Nephron progenitor cell (in vitro differentiated cells): ENCODE measurements around the gene KIRREL1.

Experiments
- DNase-seq: peaks from one replicate; pipeline ENCODE4 v3.0.0; 2021
- H3K27ac Mint-ChIP-seq: 2 replicates; pipeline ENCODE4 v1.8.0; 2021; ENCODE audit warnings: mild to moderate bottlenecking, moderate library complexity, mixed read lengths
- H3K27me3 Mint-ChIP-seq: 2 replicates; pipeline ENCODE4 v1.8.0; 2021; ENCODE audit warnings: mild to moderate bottlenecking, low read depth, mixed read lengths; ENCODE audit not compliant: poor library complexity
- H3K36me3 Mint-ChIP-seq: 2 replicates; pipeline ENCODE4 v1.8.0; 2021; ENCODE audit warnings: low read depth, mixed read lengths
- H3K4me1 Mint-ChIP-seq: 2 replicates; pipeline ENCODE4 v1.8.0; 2021; ENCODE audit warnings: mixed read lengths
- H3K4me3 Mint-ChIP-seq: 2 replicates; pipeline ENCODE4 v1.8.0; 2021; ENCODE audit warnings: mild to moderate bottlenecking, moderate library complexity, mixed read lengths
- H3K9me3 Mint-ChIP-seq: 2 replicates; pipeline ENCODE4 v1.8.0; 2021; ENCODE audit warnings: mild to moderate bottlenecking, moderate library complexity, mixed read lengths
- TF ChIP-seq, protein P1 (sequence below): fragments of 200-600 bp; sonication (generic); IDR thresholded peaks from 2 replicates; pipeline ENCODE4 v1.5.0; 2021; ENCODE audit warnings: antibody characterized with exemption

Gene KIRREL1

DNA sequence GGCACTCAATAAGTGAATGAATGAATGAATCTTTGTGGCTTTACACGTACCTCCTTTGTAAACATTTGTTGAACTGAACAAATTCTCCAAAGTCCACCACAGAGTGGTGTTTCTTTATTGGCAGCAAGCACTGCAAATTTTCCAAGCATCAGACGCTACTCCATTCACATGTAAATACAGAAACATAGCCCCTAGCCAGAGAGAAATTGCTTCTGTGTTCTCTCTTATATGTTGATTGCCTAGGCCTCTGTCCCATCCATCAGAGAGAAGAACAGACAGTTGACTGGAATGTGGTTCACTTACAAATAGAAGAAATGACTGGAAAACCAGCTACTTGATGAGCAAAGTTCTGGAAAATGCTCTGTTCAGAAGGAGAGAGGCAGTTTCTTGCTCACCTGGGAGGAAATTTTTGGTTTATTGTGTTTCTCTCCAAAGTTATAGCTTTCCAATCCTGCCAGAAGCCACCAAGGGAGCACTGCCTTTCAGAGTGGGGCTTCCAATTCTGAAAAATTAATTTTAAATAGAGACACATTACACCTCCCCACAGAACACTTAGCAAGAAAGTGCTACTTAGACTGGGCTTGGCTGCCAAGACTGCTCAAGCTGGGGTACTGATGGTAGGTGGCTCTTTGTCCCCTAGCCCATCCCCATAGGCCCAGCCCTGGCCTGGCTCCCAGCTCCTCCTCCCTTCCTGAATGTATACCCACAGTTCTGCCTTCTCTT is 18.1 kb upstream of the KIRREL1 start:
- H3K36me3 Mint-ChIP-seq: peaks cover 12% of the 10 kb centered on the region
- peaks cover 23% of the 10 kb centered on the region for H3K9me3 Mint-ChIP-seq
- H3K27ac Mint-ChIP-seq: no peak overlapping the region
- peaks cover 18% of the 10 kb centered on the region for H3K27me3 Mint-ChIP-seq
- TF ChIP-seq, protein P1, sequence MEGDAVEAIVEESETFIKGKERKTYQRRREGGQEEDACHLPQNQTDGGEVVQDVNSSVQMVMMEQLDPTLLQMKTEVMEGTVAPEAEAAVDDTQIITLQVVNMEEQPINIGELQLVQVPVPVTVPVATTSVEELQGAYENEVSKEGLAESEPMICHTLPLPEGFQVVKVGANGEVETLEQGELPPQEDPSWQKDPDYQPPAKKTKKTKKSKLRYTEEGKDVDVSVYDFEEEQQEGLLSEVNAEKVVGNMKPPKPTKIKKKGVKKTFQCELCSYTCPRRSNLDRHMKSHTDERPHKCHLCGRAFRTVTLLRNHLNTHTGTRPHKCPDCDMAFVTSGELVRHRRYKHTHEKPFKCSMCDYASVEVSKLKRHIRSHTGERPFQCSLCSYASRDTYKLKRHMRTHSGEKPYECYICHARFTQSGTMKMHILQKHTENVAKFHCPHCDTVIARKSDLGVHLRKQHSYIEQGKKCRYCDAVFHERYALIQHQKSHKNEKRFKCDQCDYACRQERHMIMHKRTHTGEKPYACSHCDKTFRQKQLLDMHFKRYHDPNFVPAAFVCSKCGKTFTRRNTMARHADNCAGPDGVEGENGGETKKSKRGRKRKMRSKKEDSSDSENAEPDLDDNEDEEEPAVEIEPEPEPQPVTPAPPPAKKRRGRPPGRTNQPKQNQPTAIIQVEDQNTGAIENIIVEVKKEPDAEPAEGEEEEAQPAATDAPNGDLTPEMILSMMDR: no peak
- no peak overlapping the region for H3K4me3 Mint-ChIP-seq
- no peak for DNase-seq
- H3K4me1 Mint-ChIP-seq: peaks cover 4% of the 10 kb centered on the region

DNA sequence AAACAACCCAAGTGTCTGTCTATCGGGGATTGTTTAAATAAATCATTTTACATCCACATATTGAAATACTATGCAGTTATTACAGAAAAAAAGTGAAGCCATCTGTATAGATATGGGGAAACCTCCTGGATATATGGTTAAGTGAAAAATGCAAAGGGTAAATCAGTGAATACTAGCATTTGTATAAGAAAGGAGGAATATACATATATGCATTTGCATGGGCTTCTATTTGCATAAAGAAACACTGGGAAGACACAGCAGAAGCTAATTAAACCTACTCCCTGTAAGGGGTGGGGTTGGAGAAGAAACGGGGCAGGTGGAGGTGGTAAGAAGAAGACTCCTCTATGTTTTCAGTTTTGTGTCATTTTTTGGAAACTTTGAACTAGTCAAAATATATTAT is 16.6 kb upstream of the KIRREL1 start:
- H3K4me3 Mint-ChIP-seq: no peak overlapping the region
- H3K27ac Mint-ChIP-seq: no peak overlapping the region
- peaks cover 18% of the 10 kb centered on the region for H3K27me3 Mint-ChIP-seq
- DNase-seq: no peak
- peaks cover 4% of the 10 kb centered on the region for H3K4me1 Mint-ChIP-seq
- peaks cover 14% of the 10 kb centered on the region for H3K9me3 Mint-ChIP-seq
- H3K36me3 Mint-ChIP-seq: peaks cover 12% of the 10 kb centered on the region
- TF ChIP-seq, protein P1: no peak

DNA sequence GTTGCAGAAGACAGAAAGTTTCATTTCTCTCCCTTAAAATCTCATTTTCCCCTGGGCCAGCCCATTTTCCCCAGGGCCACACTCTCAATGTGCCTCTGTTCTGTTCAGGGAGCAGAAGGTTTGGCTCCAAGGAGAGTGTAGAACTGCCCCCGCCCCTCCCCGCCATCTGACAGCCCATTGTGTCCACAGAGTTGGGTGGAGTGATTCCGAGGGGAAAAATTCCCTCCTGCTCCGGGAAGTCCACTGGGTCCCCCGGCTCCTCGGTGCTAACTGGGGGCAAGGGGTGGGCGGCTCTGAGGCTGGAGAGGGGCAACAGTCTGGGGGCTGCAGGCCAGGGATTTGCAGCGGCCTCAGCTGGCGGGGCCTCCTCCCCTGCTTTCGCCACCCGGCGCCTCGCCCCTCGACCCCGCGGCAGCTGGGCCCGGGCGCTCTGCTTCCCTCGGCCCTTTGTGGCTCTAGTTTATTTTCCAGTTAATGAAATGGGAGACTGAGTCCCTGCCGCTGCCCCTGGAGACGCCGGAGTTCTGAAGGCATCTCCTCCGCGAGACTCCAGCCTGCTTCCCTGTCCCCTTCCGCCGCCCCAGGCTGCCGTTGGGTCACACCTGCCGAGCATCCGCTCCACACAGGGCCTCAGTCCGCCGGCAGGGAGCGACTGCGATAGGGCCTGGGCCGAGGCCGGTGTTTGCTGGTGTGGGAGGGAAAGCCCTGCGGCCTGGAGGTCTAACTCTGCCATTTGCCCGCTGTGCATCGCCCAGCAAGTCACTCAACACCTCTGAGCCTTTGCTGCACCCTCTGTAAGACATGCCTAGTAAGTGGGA is 14.7 kb upstream of the KIRREL1 start:
- H3K4me3 Mint-ChIP-seq: no peak overlapping the region
- H3K36me3 Mint-ChIP-seq: peaks cover under 1% of the 10 kb centered on the region
- H3K4me1 Mint-ChIP-seq: peaks cover 14% of the 10 kb centered on the region
- H3K27me3 Mint-ChIP-seq: peaks cover 18% of the 10 kb centered on the region
- peaks cover under 1% of the 10 kb centered on the region for H3K9me3 Mint-ChIP-seq
- TF ChIP-seq, protein P1: no peak
- no peak for DNase-seq
- H3K27ac Mint-ChIP-seq: no peak overlapping the region

DNA sequence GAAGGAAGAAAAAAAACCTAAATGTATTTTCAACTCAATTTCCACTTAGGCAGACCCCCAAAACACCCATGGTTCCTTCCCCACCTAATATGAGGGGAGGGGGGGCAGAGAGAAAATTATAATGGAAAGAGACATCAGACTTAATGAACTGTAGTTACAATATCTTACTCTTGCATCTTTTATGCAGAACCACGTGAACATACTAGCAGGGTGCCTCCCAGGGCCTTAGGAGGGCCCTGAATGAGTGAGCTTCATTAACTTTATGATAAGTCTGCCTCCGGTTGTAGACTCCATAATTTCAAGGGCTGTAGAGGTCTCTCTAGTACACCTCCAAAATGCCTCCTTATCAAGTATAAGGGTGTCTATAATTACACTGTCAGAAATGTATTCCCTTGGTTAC is 11.3 kb upstream of the KIRREL1 start:
- Mint-ChIP-seq H3K9me3 (no peaks in the 10 kb centered on the region), H3K36me3 (no peaks in the 10 kb centered on the region), H3K4me1 (peaks cover 23% of the 10 kb centered on the region), H3K27me3 (peaks cover 21% of the 10 kb centered on the region), H3K27ac (no peak overlapping the region), H3K4me3 (no peak overlapping the region)
- no peak for DNase-seq
- TF ChIP-seq, protein P1: no peak

DNA sequence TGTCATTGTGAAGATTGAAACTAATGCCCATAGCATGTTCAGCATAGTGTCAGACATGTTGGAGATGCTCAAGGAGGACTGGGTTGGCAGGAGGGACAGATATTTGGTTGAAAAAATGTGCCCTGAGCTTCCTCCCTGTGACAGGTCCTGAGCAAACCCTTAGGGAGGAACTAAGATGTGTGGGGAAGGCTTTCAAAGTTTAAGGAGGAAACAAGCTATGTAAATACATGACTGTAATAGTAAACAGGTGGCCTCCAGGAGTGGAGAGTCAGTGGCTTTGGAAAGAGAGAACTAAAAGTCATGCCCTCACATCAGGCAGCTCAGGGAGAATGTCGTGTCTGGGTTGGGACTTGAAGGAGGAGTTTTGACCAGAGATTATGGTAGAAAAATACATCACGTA is 9.7 kb upstream of the KIRREL1 start:
- Mint-ChIP-seq H3K36me3 (no peaks in the 10 kb centered on the region), H3K27me3 (peaks cover 30% of the 10 kb centered on the region), H3K4me3 (peak overlapping the region; percentile 35), H3K27ac (peak overlapping the region; percentile 2), H3K9me3 (no peaks in the 10 kb centered on the region), H3K4me1 (peaks cover 23% of the 10 kb centered on the region)
- TF ChIP-seq, protein P1: no peak
- DNase-seq: no peak
